SJSA1 (cell line): ENCODE data around the gene EDA. TPM values are rescaled to one million over a fixed set of nuclear protein-coding genes. Genes with fewer than 3 reads are reported as not detected.

Experiments
- DNase-seq, 2 experiments: peaks; one replicate each; pipeline ENCODE4 v3.0.0-alpha.2; 2015 to 2020; ENCODE audit warnings: low spot score in 2 of 2, low read depth in 1 of 2
- H3K27ac ChIP-seq: fragments of 250-450 bp; sonication (Bioruptor Pico); 2 replicates; pipeline ENCODE4 v1.5.1; 2020; ENCODE audit warnings: mild to moderate bottlenecking, moderate library complexity
- H3K27me3 ChIP-seq: fragments of 250-450 bp; sonication (Bioruptor Pico); replicated peaks from 2 replicates; pipeline ENCODE4 v1.5.1; 2020; ENCODE audit warnings: mild to moderate bottlenecking, moderate library complexity
- H3K36me3 ChIP-seq: fragments of 250-450 bp; sonication (Bioruptor Pico); 2 replicates; pipeline ENCODE4 v1.5.1; 2020; ENCODE audit warnings: mild to moderate bottlenecking
- H3K4me1 ChIP-seq: fragments of 250-450 bp; sonication (Bioruptor Pico); replicated peaks from 2 replicates; pipeline ENCODE4 v1.6.1; 2021; ENCODE audit warnings: mild to moderate bottlenecking
- H3K4me3 ChIP-seq: fragments of 250-450 bp; sonication (Bioruptor Pico); 2 replicates; pipeline ENCODE4 v1.5.1; 2020; ENCODE audit warnings: mild to moderate bottlenecking
- H3K9me3 ChIP-seq: fragments of 250-450 bp; sonication (Bioruptor Pico); replicated peaks from 2 replicates; pipeline ENCODE4 v1.5.1; 2020; ENCODE audit warnings: mild to moderate bottlenecking
- total RNA-seq: library from RNA; depleted of rRNA; stranded (reverse); fragments of >200 nt; shearing (Covaris generic); gene quantifications from 2 replicates; pipeline ENCODE4 v1.2.3, GENCODE V29; 2014

EDA gene
- total RNA-seq, 1 experiment from 2014 or later = not detected

DNA sequence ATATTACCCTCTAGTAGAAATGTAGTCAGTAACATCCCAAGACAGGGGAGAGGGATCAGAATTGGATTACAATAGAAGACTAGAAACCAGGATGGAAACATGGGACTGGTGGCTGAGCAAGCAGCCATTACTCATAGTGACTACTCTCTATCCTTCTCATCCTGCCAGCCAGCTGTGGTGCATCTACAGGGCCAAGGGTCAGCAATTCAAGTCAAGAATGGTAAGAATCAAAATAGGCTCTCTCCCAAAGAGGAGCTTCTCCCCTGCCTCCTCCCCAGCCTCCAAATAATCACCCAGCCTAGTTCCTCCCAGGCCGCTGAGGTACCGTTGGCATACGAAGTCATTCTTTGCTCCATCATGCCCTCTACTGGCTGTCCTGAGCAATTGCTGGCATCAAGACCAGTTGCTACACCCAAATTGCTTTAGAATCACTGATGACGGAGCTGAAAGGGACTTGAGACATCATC is 414.4 kb downstream of the EDA start:
- no peaks in the 10 kb centered on the region for H3K9me3 ChIP-seq
- no peaks in the 10 kb centered on the region for H3K27me3 ChIP-seq
- no peak overlapping the region for H3K4me3 ChIP-seq
- H3K27ac ChIP-seq = no peak overlapping the region
- peak in 1 of 2 experiments; percentile 7 for DNase-seq
- H3K4me1 ChIP-seq = no peaks in the 10 kb centered on the region
- H3K36me3 ChIP-seq = no peaks in the 10 kb centered on the region

DNA sequence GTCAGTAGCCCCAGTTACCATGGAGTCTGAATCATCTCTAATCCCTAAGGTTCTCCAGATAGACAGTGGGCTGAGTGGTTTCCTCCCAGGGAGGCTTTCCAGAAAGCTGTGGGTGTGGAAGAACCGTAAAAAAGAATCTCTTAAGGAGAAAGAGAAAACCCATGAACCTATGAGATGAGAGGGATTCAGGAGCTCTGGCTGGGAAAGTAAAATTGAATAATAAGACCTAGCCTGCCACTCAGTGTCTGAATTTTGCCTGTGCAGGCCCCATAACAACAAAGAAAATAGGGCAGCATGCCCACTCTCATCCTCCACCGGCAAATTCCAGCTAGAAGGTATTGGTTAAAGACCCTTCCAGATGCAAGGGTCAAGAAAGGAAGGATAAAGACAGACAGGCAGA is 416.9 kb downstream of the EDA start:
- no peaks in the 10 kb centered on the region for H3K36me3 ChIP-seq
- H3K27ac ChIP-seq = no peak overlapping the region
- H3K4me3 ChIP-seq = no peak overlapping the region
- H3K9me3 ChIP-seq = no peaks in the 10 kb centered on the region
- no peaks in the 10 kb centered on the region for H3K4me1 ChIP-seq
- H3K27me3 ChIP-seq = no peaks in the 10 kb centered on the region
- DNase-seq = no peak

DNA sequence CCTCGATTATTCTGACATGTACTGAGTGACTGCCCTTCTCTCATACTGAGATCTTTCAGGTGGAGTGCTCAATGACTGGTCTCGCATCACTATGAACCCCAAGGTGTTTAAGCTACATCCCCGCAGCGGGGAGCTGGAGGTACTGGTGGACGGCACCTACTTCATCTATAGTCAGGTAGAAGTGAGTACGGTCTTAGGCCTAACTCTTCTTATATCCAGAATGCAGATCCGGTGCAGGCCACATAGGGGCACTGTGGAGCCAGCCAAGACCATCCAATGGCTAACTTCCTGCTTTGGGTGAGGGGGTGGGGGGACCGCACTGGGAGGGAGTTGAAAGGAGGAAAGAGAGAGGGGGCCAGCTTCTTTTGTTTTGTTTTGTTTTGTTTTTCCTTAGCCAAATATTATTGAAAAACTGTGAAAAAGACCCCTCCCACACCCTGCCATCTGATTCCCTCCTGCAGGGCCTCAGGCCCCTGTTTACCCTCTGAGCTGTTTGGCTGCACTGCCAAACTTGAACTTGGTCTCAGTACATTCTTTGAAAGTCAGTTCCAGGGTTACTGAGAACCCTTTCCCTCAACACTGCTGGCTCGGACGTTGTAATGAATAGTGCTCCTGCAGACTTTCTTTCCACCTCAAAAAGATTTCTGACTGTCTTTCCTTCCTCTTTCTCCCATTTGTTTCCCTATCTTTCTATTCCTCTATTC is 417.6 kb downstream of the EDA start:
- H3K4me3 ChIP-seq = no peak overlapping the region
- no peaks in the 10 kb centered on the region for H3K36me3 ChIP-seq
- no peaks in the 10 kb centered on the region for H3K27me3 ChIP-seq
- H3K9me3 ChIP-seq = no peaks in the 10 kb centered on the region
- no peaks in the 10 kb centered on the region for H3K4me1 ChIP-seq
- DNase-seq = no peak
- no peak overlapping the region for H3K27ac ChIP-seq

DNA sequence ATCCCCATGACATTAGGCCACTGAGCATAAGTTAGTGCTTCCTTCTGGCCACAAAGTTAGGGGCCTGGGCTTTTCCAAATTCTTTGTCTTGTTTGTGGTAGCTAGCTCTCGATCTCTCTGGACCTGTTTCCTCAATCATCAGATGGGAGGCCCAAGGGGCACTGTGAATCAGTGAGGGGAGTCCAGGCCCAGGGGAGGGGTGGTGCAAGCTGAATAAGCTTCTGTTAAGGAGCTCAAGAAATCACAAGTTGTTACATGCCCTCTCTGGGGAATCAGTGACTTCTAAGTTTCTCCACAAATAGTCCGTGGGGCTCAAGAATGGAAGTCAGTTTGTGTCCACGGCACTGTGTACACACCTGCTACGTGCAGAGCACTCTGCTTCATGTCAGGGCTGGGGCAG is 418.7 kb downstream of the EDA start:
- Histone ChIP-seq H3K27ac (no peak overlapping the region), H3K9me3 (no peaks in the 10 kb centered on the region)
- DNase-seq = no peak

DNA sequence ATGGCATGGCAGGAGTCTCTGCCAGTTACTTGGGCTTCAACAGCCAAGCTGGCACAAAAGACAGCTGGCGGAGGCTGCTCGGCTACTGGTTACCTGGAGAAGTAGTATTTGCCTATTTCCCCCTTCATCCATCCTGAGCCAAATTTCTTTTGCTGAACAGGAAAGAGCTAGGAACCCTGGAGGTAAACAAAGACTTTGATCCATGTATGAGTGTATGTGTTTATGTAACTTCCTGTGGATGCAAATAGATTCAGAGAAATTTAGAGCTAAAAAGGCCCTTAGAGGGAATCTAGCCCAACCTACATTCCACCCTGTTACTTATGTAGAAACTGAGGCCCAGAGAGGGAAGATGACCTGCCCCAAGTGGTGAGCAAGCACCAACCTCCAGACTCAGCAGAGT is 422.6 kb downstream of the EDA start:
- Histone ChIP-seq H3K27me3 (no peaks in the 10 kb centered on the region), H3K27ac (no peak overlapping the region), H3K4me3 (no peak overlapping the region), H3K36me3 (no peaks in the 10 kb centered on the region), H3K9me3 (no peaks in the 10 kb centered on the region), H3K4me1 (no peaks in the 10 kb centered on the region)
- DNase-seq = no peak

More for the DNA sequence above, 418.7 kb downstream of the EDA start:
- H3K4me3 ChIP-seq = no peak overlapping the region
- no peaks in the 10 kb centered on the region for H3K4me1 ChIP-seq
- no peaks in the 10 kb centered on the region for H3K36me3 ChIP-seq
- H3K27me3 ChIP-seq = no peaks in the 10 kb centered on the region

DNA sequence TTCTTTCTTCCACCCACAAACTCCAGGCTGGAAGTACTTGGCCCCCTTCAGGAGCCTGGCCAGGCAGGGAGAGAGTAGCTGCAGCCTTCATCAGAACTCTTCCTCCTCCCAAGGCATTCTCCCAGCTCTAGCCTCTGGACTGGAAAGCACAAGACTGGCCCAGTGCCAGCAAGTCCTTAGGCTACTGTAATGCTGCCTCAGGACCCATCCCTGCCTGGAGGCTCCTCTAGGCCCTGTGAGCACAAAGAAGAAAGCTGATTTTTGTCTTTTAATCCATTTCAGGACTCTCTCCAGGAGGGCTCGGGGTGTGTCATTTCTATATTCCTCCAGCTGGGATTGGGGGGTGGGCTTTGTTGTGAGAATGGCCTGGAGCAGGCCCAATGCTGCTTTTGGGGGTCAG is 423.0 kb downstream of the EDA start:
- H3K4me3 ChIP-seq = no peak overlapping the region
- H3K27ac ChIP-seq = no peak overlapping the region
- no peaks in the 10 kb centered on the region for H3K9me3 ChIP-seq
- no peaks in the 10 kb centered on the region for H3K27me3 ChIP-seq
- DNase-seq = no peak
- no peaks in the 10 kb centered on the region for H3K36me3 ChIP-seq
- H3K4me1 ChIP-seq = no peaks in the 10 kb centered on the region

DNA sequence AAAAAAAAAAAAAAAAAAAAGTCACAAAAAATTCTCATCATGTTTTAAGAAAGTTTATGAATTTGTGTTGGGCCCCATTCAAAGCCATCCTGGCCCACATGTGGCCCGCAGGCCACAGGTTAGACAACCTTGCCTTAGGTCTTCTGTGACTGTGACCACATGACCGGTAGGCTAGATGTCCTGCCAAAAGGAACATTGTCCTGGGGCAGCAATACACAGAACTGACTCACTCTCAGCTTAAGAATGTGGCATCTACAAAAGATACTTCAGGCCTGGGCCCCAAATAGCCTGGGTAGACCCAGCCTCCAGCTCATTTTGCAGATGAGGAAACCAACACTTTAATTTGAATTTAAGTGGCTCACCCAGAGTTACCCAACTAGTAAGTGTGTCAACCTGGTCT is 423.8 kb downstream of the EDA start:
- Histone ChIP-seq H3K27ac (no peak overlapping the region), H3K36me3 (no peaks in the 10 kb centered on the region), H3K4me3 (no peak overlapping the region), H3K4me1 (no peaks in the 10 kb centered on the region), H3K9me3 (no peaks in the 10 kb centered on the region), H3K27me3 (no peaks in the 10 kb centered on the region)
- DNase-seq = no peak

DNA sequence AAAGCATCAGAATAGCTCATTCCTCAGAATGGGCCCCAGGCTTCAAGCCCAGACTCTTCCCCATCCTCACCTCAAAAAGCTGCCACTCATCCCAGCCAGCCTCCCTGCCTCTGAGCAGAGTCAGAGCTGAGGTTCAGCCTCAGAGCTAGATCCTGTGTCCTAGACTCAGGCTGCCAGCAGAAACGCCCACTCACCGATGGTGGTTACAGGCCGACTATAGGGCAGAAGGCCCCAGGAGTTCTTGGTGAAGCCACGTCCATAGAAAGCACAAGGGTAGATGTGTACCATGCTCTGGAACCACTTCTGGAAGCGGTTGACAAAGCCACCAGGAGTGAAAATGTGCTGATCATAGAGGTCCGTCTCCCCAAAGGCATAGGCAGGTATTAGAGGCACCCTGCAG is 426.1 kb downstream of the EDA start:
- no peak overlapping the region for H3K27ac ChIP-seq
- H3K9me3 ChIP-seq = no peaks in the 10 kb centered on the region
- no peak overlapping the region for H3K4me3 ChIP-seq
- no peaks in the 10 kb centered on the region for H3K36me3 ChIP-seq
- H3K4me1 ChIP-seq = no peaks in the 10 kb centered on the region
- peak in 1 of 2 experiments; percentile 5 for DNase-seq
- H3K27me3 ChIP-seq = no peaks in the 10 kb centered on the region

DNA sequence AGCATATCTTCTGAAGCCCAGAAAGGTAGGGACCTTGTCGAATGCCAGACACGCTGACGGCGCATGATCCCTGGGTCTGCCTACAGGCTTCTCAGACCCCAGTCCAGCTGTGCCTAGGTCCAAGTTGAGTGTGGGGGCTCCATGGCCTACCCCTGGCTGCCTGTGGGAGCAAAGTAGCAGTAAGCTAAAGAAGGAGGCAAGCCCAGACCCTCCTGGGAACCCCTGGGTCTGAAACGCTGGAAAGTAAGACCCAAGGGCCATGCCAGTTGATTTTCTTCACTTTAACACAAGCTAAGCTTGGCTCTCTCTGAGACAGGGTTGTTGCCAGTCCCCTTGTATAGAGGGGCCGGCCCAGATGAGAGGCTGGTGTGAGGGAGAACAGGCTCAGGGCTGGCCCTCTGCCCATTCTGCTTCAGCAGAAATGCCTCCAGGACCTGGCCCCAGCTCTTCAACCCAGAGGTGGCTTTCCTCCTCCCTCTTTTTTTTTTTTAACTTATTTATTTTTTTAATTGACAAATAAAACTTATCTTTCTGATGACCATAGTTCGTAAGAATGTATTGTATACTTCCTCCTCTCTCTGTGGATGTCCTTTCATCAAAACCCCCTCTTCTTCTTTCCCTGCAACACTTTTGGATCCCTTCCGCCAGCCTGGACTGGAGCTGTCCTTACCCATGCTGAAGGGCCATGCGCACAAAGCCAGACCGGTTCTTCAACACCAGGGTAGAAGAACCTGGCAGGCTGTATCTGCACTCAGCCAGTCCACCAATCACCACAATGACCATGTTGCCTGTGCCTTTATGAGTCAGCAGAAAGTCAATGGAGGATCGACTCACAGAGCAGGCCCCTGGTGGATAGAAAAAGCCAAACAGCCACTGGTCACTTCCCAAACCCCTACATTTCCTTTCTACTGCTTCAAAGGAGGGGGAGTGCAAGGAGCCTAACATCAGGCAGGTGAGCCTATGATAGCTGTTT is 426.8 kb downstream of the EDA start:
- peak in 1 of 2 experiments; percentile 6 for DNase-seq
- H3K9me3 ChIP-seq = no peaks in the 10 kb centered on the region
- no peaks in the 10 kb centered on the region for H3K4me1 ChIP-seq
- no peaks in the 10 kb centered on the region for H3K27me3 ChIP-seq
- H3K36me3 ChIP-seq = no peaks in the 10 kb centered on the region
- no peak overlapping the region for H3K4me3 ChIP-seq
- H3K27ac ChIP-seq = no peak overlapping the region

DNA sequence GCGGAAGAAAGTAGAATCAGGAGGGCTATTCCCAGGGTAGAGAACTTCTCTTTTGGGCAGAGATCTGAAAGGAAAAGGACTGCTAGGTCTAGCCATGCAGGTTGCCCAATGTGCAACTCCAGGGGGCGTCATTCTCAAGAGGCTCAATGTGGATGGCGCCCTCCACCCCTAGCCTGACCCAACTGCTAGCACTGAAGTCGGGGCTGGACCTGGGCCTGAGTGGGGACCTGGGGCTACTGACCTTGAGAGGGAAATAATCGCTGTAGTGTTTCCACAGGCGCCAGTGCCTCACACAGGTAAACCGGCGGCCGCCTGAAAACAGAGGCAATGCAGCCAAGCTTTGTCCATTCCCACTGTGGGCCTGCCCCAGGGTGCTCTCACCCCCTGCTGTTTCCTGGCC is 427.8 kb downstream of the EDA start:
- no peak overlapping the region for H3K27ac ChIP-seq
- DNase-seq = no peak
- no peaks in the 10 kb centered on the region for H3K9me3 ChIP-seq
- no peaks in the 10 kb centered on the region for H3K4me1 ChIP-seq
- H3K27me3 ChIP-seq = no peaks in the 10 kb centered on the region
- no peak overlapping the region for H3K4me3 ChIP-seq
- H3K36me3 ChIP-seq = no peaks in the 10 kb centered on the region

DNA sequence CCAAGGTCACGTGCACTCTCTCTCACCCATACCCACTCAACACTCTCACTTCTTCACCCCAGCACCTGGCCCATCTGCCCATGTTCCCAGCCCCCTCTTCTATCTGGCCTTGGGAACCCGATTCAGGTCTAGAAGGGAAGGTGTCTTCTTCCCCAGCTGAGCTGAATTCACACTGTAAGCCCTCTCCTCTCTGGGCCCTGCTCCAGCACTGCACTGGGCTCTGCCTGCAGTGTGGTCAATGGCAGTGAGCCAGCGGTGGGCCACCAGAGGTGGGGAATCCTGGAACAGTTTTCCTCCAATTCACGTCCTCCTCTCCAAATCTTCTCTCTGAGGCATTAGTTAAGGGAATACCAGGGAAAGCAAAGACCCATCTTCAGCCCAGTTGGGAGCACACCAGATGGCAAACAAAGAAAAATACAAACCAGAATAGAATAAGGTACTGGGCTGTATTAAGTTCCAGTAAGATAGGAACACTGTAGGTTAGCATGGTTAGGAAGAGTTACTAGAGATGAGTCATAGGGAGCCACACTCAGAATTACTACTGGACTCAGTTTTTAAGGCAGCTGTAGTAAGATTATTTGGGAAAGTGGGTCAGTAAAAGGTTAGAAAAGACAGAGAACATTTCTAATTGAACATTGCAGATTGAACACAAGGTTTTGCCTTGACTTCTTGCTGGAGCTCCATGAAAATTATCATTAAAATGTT is 428.8 kb downstream of the EDA start:
- Histone ChIP-seq H3K9me3 (no peaks in the 10 kb centered on the region), H3K4me1 (no peaks in the 10 kb centered on the region), H3K36me3 (no peaks in the 10 kb centered on the region), H3K4me3 (no peak overlapping the region), H3K27ac (no peak overlapping the region), H3K27me3 (no peaks in the 10 kb centered on the region)
- DNase-seq = no peak

DNA sequence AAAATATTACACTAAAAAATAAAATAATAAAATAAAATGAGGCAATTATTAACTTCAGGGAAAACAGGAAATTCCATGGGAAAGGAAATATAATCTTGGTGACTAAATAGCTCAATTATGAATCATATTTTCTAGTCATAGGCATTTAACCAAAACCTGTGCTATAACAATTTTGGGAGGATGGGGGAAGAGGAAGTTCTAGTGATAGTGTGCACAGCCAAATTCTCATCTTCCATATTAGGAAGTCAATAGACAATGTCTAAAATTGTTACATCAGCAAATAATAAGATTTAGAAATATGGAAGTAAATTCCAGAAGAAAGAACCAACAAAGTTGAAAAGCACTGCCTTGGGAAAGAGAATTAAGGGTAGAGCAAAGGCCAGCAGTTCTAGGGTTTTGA is 431.1 kb downstream of the EDA start:
- H3K27ac ChIP-seq = no peak overlapping the region
- H3K4me3 ChIP-seq = no peak overlapping the region
- H3K4me1 ChIP-seq = no peaks in the 10 kb centered on the region
- DNase-seq = no peak
- H3K9me3 ChIP-seq = no peaks in the 10 kb centered on the region
- H3K36me3 ChIP-seq = no peaks in the 10 kb centered on the region
- no peaks in the 10 kb centered on the region for H3K27me3 ChIP-seq

DNA sequence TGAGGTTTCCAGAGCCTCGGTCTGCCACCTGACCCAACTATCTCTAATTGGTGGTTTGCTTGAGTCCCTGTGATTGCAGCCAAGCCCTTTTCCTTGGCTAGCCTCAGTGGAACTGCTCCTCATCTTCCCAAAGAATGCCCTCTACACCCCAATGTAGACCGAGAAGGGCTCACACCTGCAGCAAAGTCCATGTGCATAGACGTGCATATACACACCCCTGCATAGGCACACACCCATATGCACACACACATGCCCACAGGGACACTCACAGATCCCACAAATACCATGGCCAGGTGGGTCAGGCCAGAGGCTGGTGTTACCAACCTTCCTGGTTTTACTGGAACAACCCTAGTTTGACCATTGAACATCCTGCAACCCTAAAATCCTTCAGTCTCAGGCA is 433.5 kb downstream of the EDA start:
- Histone ChIP-seq H3K4me3 (no peak overlapping the region), H3K4me1 (no peaks in the 10 kb centered on the region), H3K9me3 (no peaks in the 10 kb centered on the region), H3K27ac (no peak overlapping the region), H3K27me3 (no peaks in the 10 kb centered on the region), H3K36me3 (no peaks in the 10 kb centered on the region)
- no peak for DNase-seq

DNA sequence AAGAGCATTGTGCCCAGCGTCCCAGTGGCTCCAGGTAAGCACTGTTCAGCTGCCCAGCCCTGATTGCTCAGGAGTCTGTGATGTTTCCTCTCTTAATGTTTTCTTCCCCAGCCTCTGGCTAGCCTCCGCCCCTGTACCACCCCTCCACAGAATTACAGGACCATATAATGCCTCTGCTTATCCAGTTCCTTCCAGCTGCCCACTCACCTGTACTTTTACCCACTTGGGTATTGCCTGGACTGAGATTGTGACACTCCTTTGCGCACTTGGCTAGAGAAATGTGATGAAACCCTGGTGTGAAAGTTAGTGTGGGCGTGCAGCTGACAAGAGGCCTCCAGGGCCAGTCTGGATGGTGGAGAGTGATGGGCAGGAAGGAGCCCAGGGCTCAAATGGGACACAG is 434.0 kb downstream of the EDA start, which contains the start of gene AWAT2:
Gene AWAT2, minus strand, starts transcription at position 14 of the 400 bp plus-strand sequence. Its CDS starts 6 bp downstream, at position 8.
- no peaks in the 10 kb centered on the region for H3K36me3 ChIP-seq
- H3K9me3 ChIP-seq = no peaks in the 10 kb centered on the region
- H3K4me1 ChIP-seq = no peaks in the 10 kb centered on the region
- no peak within 1 kb of the TSS for H3K4me3 ChIP-seq
- no peaks in the 10 kb centered on the region for H3K27me3 ChIP-seq
- no peak for DNase-seq
- no peak within 1 kb of the TSS for H3K27ac ChIP-seq
